ENCODE data around the gene GIGYF1.

The GIGYF1 gene

DNA sequence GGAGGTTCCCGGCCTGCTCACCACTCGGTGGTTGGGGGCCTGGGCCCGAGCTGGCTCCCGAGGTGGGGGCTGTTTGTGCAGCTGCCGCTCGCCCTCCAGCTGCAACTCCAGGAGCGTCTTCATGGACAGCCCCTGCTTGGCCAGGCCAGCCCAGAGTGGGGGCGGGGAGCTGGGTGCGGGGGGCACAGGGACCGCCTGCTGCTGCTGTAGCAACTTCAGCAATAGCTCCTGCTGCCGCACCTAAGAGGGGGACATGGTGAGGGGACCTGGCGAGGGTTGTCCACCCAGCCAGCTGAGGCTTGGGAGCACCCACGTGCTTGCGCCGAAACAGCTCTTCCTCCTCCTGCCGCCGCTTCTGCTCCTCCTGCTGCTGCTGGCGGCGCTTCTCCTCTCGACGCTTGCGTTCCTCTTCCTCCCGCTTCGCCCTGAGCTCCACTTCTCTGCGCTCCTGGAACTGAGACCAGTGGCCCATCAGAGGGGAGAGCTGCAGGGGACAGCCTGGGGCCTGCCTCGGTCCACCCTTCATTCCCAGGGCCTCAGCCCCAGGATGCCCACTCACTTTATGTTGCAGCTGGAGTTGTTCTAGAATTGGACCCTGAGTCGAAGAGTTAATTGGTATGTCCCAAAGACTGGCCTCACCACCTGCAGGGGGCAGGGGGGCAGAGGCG lies 10.9 kb downstream of the GIGYF1 start:
- H3K36me3 ChIP-seq (ENCODE audit: control insufficient read depth, insufficient read depth, low read length): peaks cover 99% of the 10 kb centered on the region

DNA sequence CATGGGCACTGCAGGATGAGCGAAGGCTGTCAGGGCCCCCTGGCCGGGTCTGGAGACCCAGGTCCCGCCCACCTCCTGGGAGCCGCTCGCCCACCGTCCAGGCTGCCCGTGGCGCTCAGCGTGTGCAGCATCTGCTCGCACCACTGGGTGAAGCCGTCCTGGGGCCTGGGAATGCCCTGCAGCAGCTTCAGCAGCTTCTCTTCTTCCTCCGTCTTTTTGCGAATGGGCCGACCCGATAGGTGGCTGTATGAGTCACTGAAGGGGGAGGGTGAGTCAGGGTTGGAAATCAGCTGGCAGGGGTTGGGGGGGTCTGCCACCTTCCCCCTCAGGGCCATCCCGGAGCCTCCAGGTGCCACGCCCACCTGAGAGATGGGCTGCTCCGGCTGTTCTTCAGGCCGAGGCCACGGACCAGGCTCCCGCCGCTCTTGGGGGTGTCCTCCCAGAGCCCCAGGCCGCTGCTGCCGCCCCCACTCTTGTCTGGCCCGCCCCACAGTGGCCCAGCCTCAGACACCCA lies 11.8 kb downstream of the GIGYF1 start:
- Histone ChIP-seq H3K36me3 (ENCODE audit: control insufficient read depth, insufficient read depth, low read length) (peaks cover 100% of the 10 kb centered on the region), H3K4me1 (ENCODE audit: control insufficient read depth, insufficient read depth, low read length) (no peaks in the 10 kb centered on the region), H3K9ac (ENCODE audit: low read depth, low read length) (no peak overlapping the region), H3K27ac (ENCODE audit: low read depth, low read length) (peak overlapping the region; percentile 51), H3K4me3 (ENCODE audit: low read depth, low read length) (no peak overlapping the region), H3K27me3 (ENCODE audit: control insufficient read depth, insufficient read depth, low read length) (no peaks in the 10 kb centered on the region), H3K9me3 (ENCODE audit: control insufficient read depth, insufficient read depth, low read length) (no peaks in the 10 kb centered on the region)

More for the DNA sequence above, 10.9 kb downstream of the GIGYF1 start:
- no peaks in the 10 kb centered on the region for H3K27me3 ChIP-seq (ENCODE audit: control insufficient read depth, insufficient read depth, low read length)
- H3K9me3 ChIP-seq (ENCODE audit: control insufficient read depth, insufficient read depth, low read length): no peaks in the 10 kb centered on the region
- no peak overlapping the region for H3K4me3 ChIP-seq (ENCODE audit: low read depth, low read length)
- H3K27ac ChIP-seq (ENCODE audit: low read depth, low read length): no peak overlapping the region
- H3K9ac ChIP-seq (ENCODE audit: low read depth, low read length): no peak overlapping the region
- H3K4me1 ChIP-seq (ENCODE audit: control insufficient read depth, insufficient read depth, low read length): no peaks in the 10 kb centered on the region

- H3K9me3 ChIP-seq (ENCODE audit: control insufficient read depth, insufficient read depth, low read length): no peaks in the 10 kb centered on the region
- peaks cover 100% of the 10 kb centered on the region for H3K36me3 ChIP-seq (ENCODE audit: control insufficient read depth, insufficient read depth, low read length)
- H3K27me3 ChIP-seq (ENCODE audit: control insufficient read depth, insufficient read depth, low read length): no peaks in the 10 kb centered on the region
- peak overlapping the region; percentile 51 for H3K27ac ChIP-seq (ENCODE audit: low read depth, low read length)
- H3K9ac ChIP-seq (ENCODE audit: low read depth, low read length): no peak overlapping the region
- H3K4me1 ChIP-seq (ENCODE audit: control insufficient read depth, insufficient read depth, low read length): no peaks in the 10 kb centered on the region
- no peak overlapping the region for H3K4me3 ChIP-seq (ENCODE audit: low read depth, low read length)
These were observed 12.4 kb downstream of the GIGYF1 start for GRCh38 chr7:100681491-100682227.

DNA sequence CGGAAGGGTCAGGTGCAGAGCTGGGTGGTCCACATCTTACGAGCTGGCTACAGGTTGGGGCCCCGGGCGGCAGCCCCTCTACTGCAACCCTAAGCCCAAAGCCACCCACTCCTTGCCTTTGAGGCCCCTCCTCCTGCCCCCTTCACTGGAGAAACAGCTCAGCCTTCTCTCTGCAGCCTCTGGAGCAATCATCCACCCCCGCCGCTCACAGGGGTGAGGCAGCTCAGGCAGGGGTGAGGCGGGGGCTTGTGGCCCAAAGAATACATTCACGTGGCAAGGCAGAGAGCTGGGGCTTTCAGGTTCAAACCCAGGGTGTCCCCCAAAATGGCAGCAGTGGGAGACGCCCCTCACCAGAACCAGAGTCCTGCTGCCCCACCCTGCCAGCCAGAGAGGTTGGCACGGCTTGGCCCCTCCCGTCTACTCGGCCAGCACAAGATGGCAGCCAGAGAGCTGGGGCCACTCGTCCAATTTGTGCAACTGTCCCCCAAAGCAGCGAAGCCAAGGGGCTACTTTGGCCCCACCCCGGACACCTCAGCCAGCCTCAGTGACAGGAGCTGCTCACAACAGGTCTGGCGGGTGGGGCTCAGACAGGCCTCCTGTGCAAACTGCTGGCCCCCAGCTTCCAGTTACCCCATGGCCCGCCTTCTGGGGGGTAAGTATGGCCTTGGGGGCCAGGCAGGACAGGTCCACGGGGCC lies 13.3 kb downstream of the GIGYF1 start:
- Histone ChIP-seq H3K9ac (ENCODE audit: low read depth, low read length) (no peak overlapping the region), H3K27ac (ENCODE audit: low read depth, low read length) (peak overlapping the region; percentile 8), H3K36me3 (ENCODE audit: control insufficient read depth, insufficient read depth, low read length) (peaks cover 92% of the 10 kb centered on the region), H3K4me3 (ENCODE audit: low read depth, low read length) (no peak overlapping the region), H3K27me3 (ENCODE audit: control insufficient read depth, insufficient read depth, low read length) (no peaks in the 10 kb centered on the region), H3K9me3 (ENCODE audit: control insufficient read depth, insufficient read depth, low read length) (no peaks in the 10 kb centered on the region), H3K4me1 (ENCODE audit: control insufficient read depth, insufficient read depth, low read length) (no peaks in the 10 kb centered on the region)

- peaks cover 85% of the 10 kb centered on the region for H3K36me3 ChIP-seq (ENCODE audit: control insufficient read depth, insufficient read depth, low read length)
- peak overlapping the region; percentile 50 for H3K27ac ChIP-seq (ENCODE audit: low read depth, low read length)
- H3K9ac ChIP-seq (ENCODE audit: low read depth, low read length): no peak overlapping the region
- H3K4me3 ChIP-seq (ENCODE audit: low read depth, low read length): no peak overlapping the region
- H3K9me3 ChIP-seq (ENCODE audit: control insufficient read depth, insufficient read depth, low read length): no peaks in the 10 kb centered on the region
- no peaks in the 10 kb centered on the region for H3K27me3 ChIP-seq (ENCODE audit: control insufficient read depth, insufficient read depth, low read length)
- H3K4me1 ChIP-seq (ENCODE audit: control insufficient read depth, insufficient read depth, low read length): no peaks in the 10 kb centered on the region
These were observed 14.0 kb downstream of the GIGYF1 start for GRCh38 chr7:100679927-100680575.

DNA sequence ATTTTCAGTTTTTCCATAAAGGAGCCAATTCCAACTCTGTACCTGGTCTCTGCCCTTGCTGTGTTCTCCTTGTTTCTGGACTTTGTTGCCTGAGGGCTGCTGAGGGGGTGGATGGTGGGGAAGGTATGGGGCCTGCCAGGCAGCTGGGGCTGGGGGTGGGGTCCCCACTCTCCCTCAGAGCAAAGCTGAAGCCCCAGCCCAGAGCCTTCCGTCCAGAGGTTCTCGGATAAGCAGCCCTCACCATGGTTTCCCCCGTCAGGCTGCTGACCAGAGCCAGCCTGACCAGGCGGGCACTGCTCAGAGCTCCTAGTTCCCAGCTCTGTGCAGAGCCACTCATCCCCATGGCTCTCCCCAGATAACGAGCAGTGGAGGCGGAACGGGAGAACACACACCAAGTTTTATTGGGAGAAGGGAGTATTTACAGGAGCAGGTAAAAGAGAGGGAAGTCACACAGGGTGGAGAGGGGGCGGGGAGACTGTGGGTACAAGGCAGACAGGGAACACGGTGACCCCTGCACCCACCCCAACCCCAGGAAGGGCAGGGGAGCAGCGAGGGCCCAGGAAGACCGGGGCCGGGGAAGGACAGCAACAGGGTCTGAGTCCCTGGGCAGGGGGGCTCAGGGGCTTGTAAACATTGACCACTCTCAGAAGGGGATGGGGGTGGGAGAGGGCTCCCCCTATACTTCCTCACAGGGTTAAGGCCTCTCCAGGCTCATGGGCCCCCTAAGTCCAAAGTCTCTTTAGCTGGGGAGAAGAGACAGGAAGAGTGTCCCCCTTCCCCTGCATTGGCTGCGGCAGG lies 14.7 kb downstream of the GIGYF1 start:
- peak overlapping the region; percentile 50 for H3K27ac ChIP-seq (ENCODE audit: low read depth, low read length)
- no peaks in the 10 kb centered on the region for H3K4me1 ChIP-seq (ENCODE audit: control insufficient read depth, insufficient read depth, low read length)
- peaks cover 78% of the 10 kb centered on the region for H3K36me3 ChIP-seq (ENCODE audit: control insufficient read depth, insufficient read depth, low read length)
- H3K9me3 ChIP-seq (ENCODE audit: control insufficient read depth, insufficient read depth, low read length): no peaks in the 10 kb centered on the region
- H3K4me3 ChIP-seq (ENCODE audit: low read depth, low read length): no peak overlapping the region
- H3K27me3 ChIP-seq (ENCODE audit: control insufficient read depth, insufficient read depth, low read length): no peaks in the 10 kb centered on the region
- no peak overlapping the region for H3K9ac ChIP-seq (ENCODE audit: low read depth, low read length)

DNA sequence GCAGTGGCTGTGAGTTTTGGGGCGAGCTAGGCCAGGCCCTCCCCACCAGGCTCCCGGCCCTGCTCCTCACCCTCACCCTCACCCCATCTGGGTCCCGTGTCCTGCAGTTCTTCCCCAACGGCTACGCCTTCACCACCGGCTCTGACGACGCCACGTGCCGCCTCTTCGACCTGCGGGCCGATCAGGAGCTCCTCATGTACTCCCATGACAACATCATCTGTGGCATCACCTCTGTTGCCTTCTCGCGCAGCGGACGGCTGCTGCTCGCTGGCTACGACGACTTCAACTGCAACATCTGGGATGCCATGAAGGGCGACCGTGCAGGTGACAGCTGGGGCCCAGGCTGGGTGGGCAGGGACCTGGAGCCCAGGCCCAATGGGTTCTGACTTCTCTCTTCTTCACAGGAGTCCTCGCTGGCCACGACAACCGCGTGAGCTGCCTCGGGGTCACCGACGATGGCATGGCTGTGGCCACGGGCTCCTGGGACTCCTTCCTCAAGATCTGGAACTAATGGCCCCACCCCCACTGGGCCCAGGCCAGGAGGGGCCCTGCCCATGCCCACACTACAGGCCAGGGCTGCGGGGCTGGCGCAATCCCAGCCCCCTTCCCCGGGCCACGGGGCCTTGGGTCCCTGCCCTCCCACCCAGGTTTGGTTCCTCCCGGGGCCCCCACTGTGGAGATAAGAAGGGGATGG lies 15.6 kb downstream of the GIGYF1 start:
- peaks cover 69% of the 10 kb centered on the region for H3K36me3 ChIP-seq (ENCODE audit: control insufficient read depth, insufficient read depth, low read length)
- peak overlapping the region; percentile 28 for H3K27ac ChIP-seq (ENCODE audit: low read depth, low read length)
- no peaks in the 10 kb centered on the region for H3K9me3 ChIP-seq (ENCODE audit: control insufficient read depth, insufficient read depth, low read length)

DNA sequence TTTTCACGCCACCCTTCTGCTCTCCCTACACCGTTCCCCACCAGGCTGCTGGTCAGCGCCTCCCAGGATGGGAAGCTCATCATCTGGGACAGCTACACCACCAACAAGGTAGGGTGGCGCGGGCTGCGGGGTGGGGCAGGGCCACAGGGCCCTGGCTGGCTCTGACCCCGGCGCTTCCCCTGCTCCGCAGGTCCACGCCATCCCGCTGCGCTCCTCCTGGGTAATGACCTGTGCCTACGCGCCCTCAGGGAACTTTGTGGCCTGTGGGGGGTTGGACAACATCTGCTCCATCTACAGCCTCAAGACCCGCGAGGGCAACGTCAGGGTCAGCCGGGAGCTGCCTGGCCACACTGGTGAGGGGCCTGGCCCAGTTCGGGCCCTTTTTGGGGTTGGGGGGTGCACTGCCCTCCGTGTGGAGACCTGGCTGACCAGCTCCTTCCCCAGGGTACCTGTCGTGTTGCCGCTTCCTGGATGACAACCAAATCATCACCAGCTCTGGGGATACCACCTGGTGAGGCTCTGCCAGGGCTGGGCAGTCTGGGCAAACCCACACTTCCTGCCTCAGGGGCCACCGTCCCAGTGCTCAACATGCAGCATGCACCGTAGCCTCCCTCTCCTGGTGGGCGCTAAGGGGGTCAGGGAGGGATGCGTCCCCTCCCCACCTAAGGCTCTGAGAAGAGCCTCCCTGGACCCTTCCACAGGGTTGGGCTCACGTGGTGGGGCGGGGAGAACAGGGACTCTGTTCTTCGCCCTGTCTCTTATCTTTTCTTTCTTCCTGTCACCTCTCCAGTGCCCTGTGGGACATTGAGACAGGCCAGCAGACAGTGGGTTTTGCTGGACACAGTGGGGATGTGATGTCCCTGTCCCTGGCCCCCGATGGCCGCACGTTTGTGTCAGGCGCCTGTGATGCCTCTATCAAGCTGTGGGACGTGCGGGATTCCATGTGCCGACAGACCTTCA lies 16.5 kb downstream of the GIGYF1 start:
- no peaks in the 10 kb centered on the region for H3K4me1 ChIP-seq (ENCODE audit: control insufficient read depth, insufficient read depth, low read length)
- H3K27ac ChIP-seq (ENCODE audit: low read depth, low read length): peak overlapping the region; percentile 5
- H3K4me3 ChIP-seq (ENCODE audit: low read depth, low read length): no peak overlapping the region
- peaks cover 60% of the 10 kb centered on the region for H3K36me3 ChIP-seq (ENCODE audit: control insufficient read depth, insufficient read depth, low read length)
- no peaks in the 10 kb centered on the region for H3K9me3 ChIP-seq (ENCODE audit: control insufficient read depth, insufficient read depth, low read length)
- H3K27me3 ChIP-seq (ENCODE audit: control insufficient read depth, insufficient read depth, low read length): peaks cover under 1% of the 10 kb centered on the region; the same call in 1 of the 2 replicates
- no peak overlapping the region for H3K9ac ChIP-seq (ENCODE audit: low read depth, low read length)

More for the DNA sequence above, 15.6 kb downstream of the GIGYF1 start:
- Histone ChIP-seq H3K4me1 (ENCODE audit: control insufficient read depth, insufficient read depth, low read length) (no peaks in the 10 kb centered on the region), H3K9ac (ENCODE audit: low read depth, low read length) (no peak overlapping the region), H3K4me3 (ENCODE audit: low read depth, low read length) (no peak overlapping the region), H3K27me3 (ENCODE audit: control insufficient read depth, insufficient read depth, low read length) (no peaks in the 10 kb centered on the region)

Data from HUES48 (cell line).